Adrenal gland (tissue), 12 donors: ENCODE results near the gene ATP5PD. TPM values are rescaled to one million over a fixed set of nuclear protein-coding genes. Genes with fewer than 3 reads are reported as not detected.

Source experiments
- DNase-seq, 7 donors: peaks; one replicate each; pipeline ENCODE4 v3.0.0-alpha.2; 2019 to 2020
- H3K27ac ChIP-seq, 5 donors: fragments of 200-600 bp; sonication (generic) in 4 of 5; 1 replicate in 3 of 5; 2 replicates in 2 of 5; pipeline versions ENCODE4 v1.5.1 to v1.8.0; 2016 to 2020; ENCODE audit warnings: mild to moderate bottlenecking in 1 of 5
- H3K27me3 ChIP-seq: fragments of 200-600 bp; 2 replicates; pipeline ENCODE4 v1.8.0; 2021
- H3K36me3 ChIP-seq, 2 donors: fragments of 200-600 bp; replicated peaks in 1 of 2; 1 replicate in 1 of 2; 2 replicates in 1 of 2; pipeline versions ENCODE4 v1.5.1 to v1.8.0; 2018 to 2022
- H3K4me1 ChIP-seq, 2 donors: fragments of 200-600 bp; replicated peaks in 1 of 2; 1 replicate in 1 of 2; 2 replicates in 1 of 2; pipeline versions ENCODE4 v1.5.1 to v1.8.0; 2018 to 2021
- H3K4me3 ChIP-seq, 4 donors: fragments of 200-600 bp; sonication (generic) in 3 of 4; one replicate each; pipeline ENCODE4 v1.5.1; 2016 to 2018
- H3K9me3 ChIP-seq, 3 donors: fragments of 200-600 bp; sonication (generic) in 1 of 3; replicated peaks in 1 of 3; 1 replicate in 2 of 3; 2 replicates in 1 of 3; pipeline versions ENCODE4 v1.5.1 to v1.8.0; 2016 to 2021
- POLR2A ChIP-seq, 2 donors: fragments of 450-650 bp; IDR thresholded peaks; one replicate each; pipeline ENCODE4 v1.6.1; 2017; ENCODE audit warnings: antibody characterized with exemption in 2 of 2, mild to moderate bottlenecking in 2 of 2, moderate library complexity in 1 of 2
- WGBS, 4 donors: extraction: QIAGEN DNeasy Blood & Tissue Kit in 2 of 4; methylation state at CpG; one replicate each; pipeline versions ENCODE4 v1.1.5 to v1.1.7; 2013 to 2017; 5-methylcytosine and 5-hydroxymethylcytosine counted together
- intact Hi-C, 2 donors: fragments of 100-400 bp; cut with DNase I; formaldehyde crosslinking; loops; one replicate each; pipeline versions ENCODE4 v1.14.1 to v1.15.0; 2022 to 2023
- polyA plus RNA-seq, 3 donors: library from polyadenylated mRNA; stranded (reverse); fragments of 200-250 nt in 2 of 3; fragments of 350-450 nt in 1 of 3; fragmentation: Illumina TruSeq in 1 of 3; extraction: RNeasy Lipid Tissue Mini Kit (QIAGEN cat#74804) in 1 of 3; gene quantifications; one replicate each; pipeline ENCODE4 v1.2.3, GENCODE V29; 2013 to 2014
- total RNA-seq, 9 donors: library from RNA; depleted of rRNA in 4 of 9; stranded (reverse); fragments of >200 nt in 4 of 9; fragments of 120-200 nt in 1 of 9; fragmentation: NEBNext Ultra II Directional in 1 of 9; extraction: Animal tissue kit (Norgen Biotek cat#: 25700) in 1 of 9; gene quantifications; one replicate each; pipeline versions ENCODE4 v1.1.0 to v1.2.4, GENCODE V29; 2013 to 2023
- TF ChIP-seq, protein P1 (sequence below), 6 experiments: fragments of 450-650 bp in 4 of 6; fragments of 200-600 bp in 2 of 6; sonication (generic) in 1 of 6; IDR thresholded peaks; 1 replicate in 5 of 6; 2 replicates in 1 of 6; pipeline versions ENCODE4 v1.5.1 to v1.8.0; 2016 to 2021; ENCODE audit warnings: antibody characterized with exemption in 6 of 6, mild to moderate bottlenecking in 2 of 6, moderate library complexity in 1 of 6
- donor health status: healthy with polysubstance abuse.
- donor health status: Bipolar disorder and iron deficiency.
- donor health status: DM: yes; HTN: yes; CAD: no.
- donor health status: DM: no; HTN: no; CAD: no.
- donor health status: DM: no; HTN: no; CAD: no.
- donor health status: DM: yes; HTN: yes; CAD: no.

Gene ATP5PD
- total and polyA plus RNA-seq, 12 donors = 215 to 826 (median 308) TPM

- Histone ChIP-seq H3K27me3 (no peaks in the 10 kb centered on the region), H3K9me3 (no peaks in the 10 kb centered on the region), H3K4me3 (no peak overlapping the region), H3K27ac (no peak overlapping the region), H3K36me3 (peaks cover 0 to 67% of the 10 kb centered on the region in 2 donors), H3K4me1 (no peaks in the 10 kb centered on the region)
- no peak for TF ChIP-seq POLR2A (IDR thresholded peaks at IDR 0.05)
- TF ChIP-seq, protein P1, sequence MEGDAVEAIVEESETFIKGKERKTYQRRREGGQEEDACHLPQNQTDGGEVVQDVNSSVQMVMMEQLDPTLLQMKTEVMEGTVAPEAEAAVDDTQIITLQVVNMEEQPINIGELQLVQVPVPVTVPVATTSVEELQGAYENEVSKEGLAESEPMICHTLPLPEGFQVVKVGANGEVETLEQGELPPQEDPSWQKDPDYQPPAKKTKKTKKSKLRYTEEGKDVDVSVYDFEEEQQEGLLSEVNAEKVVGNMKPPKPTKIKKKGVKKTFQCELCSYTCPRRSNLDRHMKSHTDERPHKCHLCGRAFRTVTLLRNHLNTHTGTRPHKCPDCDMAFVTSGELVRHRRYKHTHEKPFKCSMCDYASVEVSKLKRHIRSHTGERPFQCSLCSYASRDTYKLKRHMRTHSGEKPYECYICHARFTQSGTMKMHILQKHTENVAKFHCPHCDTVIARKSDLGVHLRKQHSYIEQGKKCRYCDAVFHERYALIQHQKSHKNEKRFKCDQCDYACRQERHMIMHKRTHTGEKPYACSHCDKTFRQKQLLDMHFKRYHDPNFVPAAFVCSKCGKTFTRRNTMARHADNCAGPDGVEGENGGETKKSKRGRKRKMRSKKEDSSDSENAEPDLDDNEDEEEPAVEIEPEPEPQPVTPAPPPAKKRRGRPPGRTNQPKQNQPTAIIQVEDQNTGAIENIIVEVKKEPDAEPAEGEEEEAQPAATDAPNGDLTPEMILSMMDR (IDR thresholded peaks at IDR 0.05) = peak in 5 of 6 experiments; percentile 11 to 48 (median 38)
- WGBS, 4 donors = 56 to 74% (median 69%) methylated on average over 25 of the region's 25 CpGs
- intact Hi-C loops = loop anchor here (5.0 to 10.0 kb wide), 4 partner anchors 45 to 125 kb away; partner anchors contain the start of genes ARMC7 (in 2 of the 2) and SUMO2 (in 1 of the 2)
- DNase-seq = peak in 2 of 7 donors; percentile 25 to 35
Observed at GRCh38 chr17:75059369-75060345, 12.9 kb upstream of the ATP5PD start.

- Histone ChIP-seq H3K27ac (no peak overlapping the region), H3K36me3 (peaks cover 0 to 58% of the 10 kb centered on the region in 2 donors), H3K4me1 (peaks cover 9 to 16% of the 10 kb centered on the region in 2 donors), H3K27me3 (no peaks in the 10 kb centered on the region), H3K4me3 (no peak overlapping the region), H3K9me3 (no peaks in the 10 kb centered on the region)
- no peak for DNase-seq
- intact Hi-C loops = loop anchor here in 1 of 2 donors (10.0 kb wide), 2 partner anchors 53 to 133 kb away; partner anchors contain the start of genes ARMC7 and SUMO2
- TF ChIP-seq, protein P1 (IDR thresholded peaks at IDR 0.05) = no peak
- no peak for TF ChIP-seq POLR2A (IDR thresholded peaks at IDR 0.05)
- 50 to 69% (median 60%) methylated on average over 2 of the region's 2 CpGs for WGBS, 4 donors
Observed at GRCh38 chr17:75051941-75052340, 5.2 kb upstream of the ATP5PD start.

DNA sequence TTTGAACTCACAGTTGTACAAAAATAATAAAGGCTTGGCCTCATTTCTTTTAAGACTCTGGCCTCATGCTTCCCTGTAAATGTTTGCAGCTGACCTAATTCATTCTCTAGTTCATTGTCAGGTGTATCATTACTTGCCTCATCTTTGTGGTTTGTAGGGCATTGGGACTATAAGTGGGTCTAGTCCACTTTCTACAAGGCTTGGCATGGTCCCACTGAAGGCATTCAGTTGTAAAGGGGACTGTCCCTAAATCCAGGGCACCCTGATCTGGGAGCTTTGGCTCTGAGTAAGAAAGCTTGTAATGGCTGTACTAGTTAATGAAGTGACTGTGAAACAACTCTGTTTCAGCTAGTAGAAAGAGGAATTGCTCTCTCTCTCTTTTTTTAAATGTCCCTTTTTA is 2.9 kb upstream of the ATP5PD start:
- Histone ChIP-seq H3K4me3 (no peak overlapping the region), H3K9me3 (no peaks in the 10 kb centered on the region), H3K27me3 (no peaks in the 10 kb centered on the region), H3K27ac (no peak overlapping the region), H3K36me3 (peaks cover 0 to 41% of the 10 kb centered on the region in 2 donors), H3K4me1 (peaks cover 14 to 24% of the 10 kb centered on the region in 2 donors)
- no peak for DNase-seq
- TF ChIP-seq, protein P1 (IDR thresholded peaks at IDR 0.05) = no peak
- TF ChIP-seq POLR2A (IDR thresholded peaks at IDR 0.05) = no peak
- intact Hi-C loops = loop anchor here in 1 of 2 donors (10.0 kb wide), 2 partner anchors 55 to 135 kb away; partner anchors contain the start of genes ARMC7 and SUMO2

- no peak for TF ChIP-seq POLR2A (IDR thresholded peaks at IDR 0.05)
- TF ChIP-seq, protein P1 (IDR thresholded peaks at IDR 0.05) = no peak
- 94 to 98% (median 94%) methylated on average over 5 of the region's 5 CpGs for WGBS, 4 donors
- no peak overlapping the region for H3K4me3 ChIP-seq
Observed at GRCh38 chr17:75049057-75049456, 2.3 kb upstream of the ATP5PD start.

More at GRCh38 chr17:75049057-75049456, 2.3 kb upstream of the ATP5PD start:
- no peaks in the 10 kb centered on the region for H3K27me3 ChIP-seq
- H3K4me1 ChIP-seq = peaks cover 14 to 24% of the 10 kb centered on the region in 2 donors
- H3K27ac ChIP-seq = peak overlapping the region in 3 of 5 donors; percentile 30 to 98 (median 43)
- DNase-seq = no peak
- no peaks in the 10 kb centered on the region for H3K9me3 ChIP-seq
- peaks cover 0 to 36% of the 10 kb centered on the region in 2 donors for H3K36me3 ChIP-seq
- intact Hi-C loops = no loop called here
